ENCODE results near the gene COPS8. TPM values are rescaled to one million over a fixed set of nuclear protein-coding genes. Genes with fewer than 3 reads are reported as not detected.

Gene COPS8
- total RNA-seq, 1 experiment from 2014 or later: 249 TPM

GRCh38 chr2:237147317-237147716 lies 61.6 kb downstream of the COPS8 start:
- Mint-ChIP-seq H3K9me3 (ENCODE audit: unreplicated experiment) (no peaks in the 10 kb centered on the region), H3K27ac (ENCODE audit: low read depth, unreplicated experiment) (no peak overlapping the region), H3K4me1 (ENCODE audit: insufficient read depth, unreplicated experiment) (peaks cover 29% of the 10 kb centered on the region), H3K36me3 (ENCODE audit: insufficient read depth, unreplicated experiment) (no peaks in the 10 kb centered on the region), H3K27me3 (ENCODE audit: insufficient read depth, unreplicated experiment) (no peaks in the 10 kb centered on the region), H3K4me3 (ENCODE audit: unreplicated experiment) (no peak overlapping the region)
- CTCF ChIA-PET: interaction anchor here (0.6 kb wide), 1 partner anchor 862 kb away, joined by 3 read pairs; no protein-coding TSS in a partner anchor
- POLR2A ChIA-PET: interaction anchor here (0.7 to 1.2 kb wide), 4 partner anchors 15 to 1006 kb away, joined by 3 to 4 read pairs (median 3); no protein-coding TSS in a partner anchor
- DNase-seq (ENCODE audit: unreplicated experiment): no peak
- TF ChIP-seq, protein P1, sequence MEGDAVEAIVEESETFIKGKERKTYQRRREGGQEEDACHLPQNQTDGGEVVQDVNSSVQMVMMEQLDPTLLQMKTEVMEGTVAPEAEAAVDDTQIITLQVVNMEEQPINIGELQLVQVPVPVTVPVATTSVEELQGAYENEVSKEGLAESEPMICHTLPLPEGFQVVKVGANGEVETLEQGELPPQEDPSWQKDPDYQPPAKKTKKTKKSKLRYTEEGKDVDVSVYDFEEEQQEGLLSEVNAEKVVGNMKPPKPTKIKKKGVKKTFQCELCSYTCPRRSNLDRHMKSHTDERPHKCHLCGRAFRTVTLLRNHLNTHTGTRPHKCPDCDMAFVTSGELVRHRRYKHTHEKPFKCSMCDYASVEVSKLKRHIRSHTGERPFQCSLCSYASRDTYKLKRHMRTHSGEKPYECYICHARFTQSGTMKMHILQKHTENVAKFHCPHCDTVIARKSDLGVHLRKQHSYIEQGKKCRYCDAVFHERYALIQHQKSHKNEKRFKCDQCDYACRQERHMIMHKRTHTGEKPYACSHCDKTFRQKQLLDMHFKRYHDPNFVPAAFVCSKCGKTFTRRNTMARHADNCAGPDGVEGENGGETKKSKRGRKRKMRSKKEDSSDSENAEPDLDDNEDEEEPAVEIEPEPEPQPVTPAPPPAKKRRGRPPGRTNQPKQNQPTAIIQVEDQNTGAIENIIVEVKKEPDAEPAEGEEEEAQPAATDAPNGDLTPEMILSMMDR (IDR thresholded peaks at IDR 0.05; ENCODE audit: unreplicated experiment): no peak
- intact Hi-C loops (cut with micrococcal nuclease): no loop called here
- no TSS peak for BruUV-seq (replicated peaks)

- BruUV-seq (replicated peaks): no TSS peak
- POLR2A ChIA-PET: no interaction called here
Measured at GRCh38 chr2:237148624-237149023, 62.9 kb downstream of the COPS8 start.

DNA sequence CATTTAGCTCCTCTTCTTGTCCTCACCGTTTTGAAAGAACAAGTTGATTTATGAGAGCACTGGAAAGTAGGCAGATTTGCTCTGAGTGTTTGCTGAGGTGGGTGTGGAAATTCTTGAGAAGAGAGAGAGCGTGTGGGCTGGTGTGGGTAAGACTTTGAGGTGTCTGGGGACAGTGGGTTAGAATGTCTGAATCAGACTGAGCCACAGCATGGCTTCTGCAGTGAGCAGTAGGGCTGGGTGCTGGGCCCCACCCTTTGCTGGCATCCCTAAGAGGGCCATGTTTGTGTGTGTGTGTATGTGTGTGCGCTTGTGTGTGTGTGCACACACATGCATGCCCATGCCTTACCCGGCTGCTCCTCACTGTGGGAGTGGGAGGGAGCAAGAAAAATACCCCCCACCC lies 63.7 kb downstream of the COPS8 start:
- intact Hi-C loops (cut with micrococcal nuclease): no loop called here
- ChIA-PET CTCF (no interaction called here), POLR2A (no interaction called here)
- Mint-ChIP-seq H3K4me3 (ENCODE audit: unreplicated experiment) (no peak overlapping the region), H3K27me3 (ENCODE audit: insufficient read depth, unreplicated experiment) (no peaks in the 10 kb centered on the region), H3K9me3 (ENCODE audit: unreplicated experiment) (no peaks in the 10 kb centered on the region), H3K36me3 (ENCODE audit: insufficient read depth, unreplicated experiment) (peaks cover 6% of the 10 kb centered on the region), H3K4me1 (ENCODE audit: insufficient read depth, unreplicated experiment) (peaks cover 13% of the 10 kb centered on the region), H3K27ac (ENCODE audit: low read depth, unreplicated experiment) (peak overlapping the region; percentile 80)
- TF ChIP-seq, protein P1 (IDR thresholded peaks at IDR 0.05; ENCODE audit: unreplicated experiment): no peak
- no TSS peak for BruUV-seq (replicated peaks)
- no peak for DNase-seq (ENCODE audit: unreplicated experiment)

More at GRCh38 chr2:237148624-237149023, 62.9 kb downstream of the COPS8 start:
- intact Hi-C loops (cut with micrococcal nuclease): no loop called here
- H3K27me3 Mint-ChIP-seq (ENCODE audit: insufficient read depth, unreplicated experiment): no peaks in the 10 kb centered on the region
- CTCF ChIA-PET: interaction anchor here (0.5 kb wide), 1 partner anchor 205 kb away, joined by 4 read pairs; no protein-coding TSS in a partner anchor
- H3K36me3 Mint-ChIP-seq (ENCODE audit: insufficient read depth, unreplicated experiment): peaks cover 6% of the 10 kb centered on the region
- no peak for DNase-seq (ENCODE audit: unreplicated experiment)
- peaks cover 21% of the 10 kb centered on the region for H3K4me1 Mint-ChIP-seq (ENCODE audit: insufficient read depth, unreplicated experiment)
- no peaks in the 10 kb centered on the region for H3K9me3 Mint-ChIP-seq (ENCODE audit: unreplicated experiment)
- H3K4me3 Mint-ChIP-seq (ENCODE audit: unreplicated experiment): no peak overlapping the region
- TF ChIP-seq, protein P1 (IDR thresholded peaks at IDR 0.05; ENCODE audit: unreplicated experiment): no peak
- H3K27ac Mint-ChIP-seq (ENCODE audit: low read depth, unreplicated experiment): peak overlapping the region; percentile 80

Data from MCF 10A (cell line).